DND-41 (cell line): ENCODE measurements around the gene OGFR.

ENCODE experiments used
- ATAC-seq: fragments of 200-7000 bp; cut with Tn5 transposase; 3 replicates; pipeline ENCODE4 v1.9.1; 2021; ENCODE audit warnings: low read depth; ENCODE audit not compliant: insufficient read depth
- DNase-seq: peaks from one replicate; pipeline ENCODE4 v3.0.0-alpha.2; 2020
- H2AFZ ChIP-seq: 2 replicates; pipeline ENCODE4 v1.6.0; 2012; ENCODE audit warnings: low read depth, low read length
- H3K27ac ChIP-seq: 2 replicates; pipeline ENCODE4 v1.5.1; 2012; ENCODE audit warnings: low read length, inconsistent platforms
- H3K27me3 ChIP-seq: fragments of 200-600 bp; sonication (generic); 2 replicates; pipeline ENCODE4 v1.6.0; 2012; ENCODE audit warnings: low read length, mild to moderate bottlenecking, inconsistent platforms; ENCODE audit not compliant: insufficient read depth, poor library complexity
- H3K36me3 ChIP-seq: 2 replicates; pipeline ENCODE4 v1.5.1; 2012; ENCODE audit warnings: low read length, inconsistent platforms; ENCODE audit not compliant: insufficient read depth
- H3K4me1 ChIP-seq: 2 replicates; pipeline ENCODE4 v1.5.1; 2012; ENCODE audit warnings: mild to moderate bottlenecking, low read length; ENCODE audit not compliant: insufficient read depth
- H3K4me2 ChIP-seq: 2 replicates; pipeline ENCODE4 v1.6.0; 2012; ENCODE audit warnings: mild to moderate bottlenecking, moderate library complexity, low read length, inconsistent platforms; ENCODE audit not compliant: insufficient read depth
- H3K4me3 ChIP-seq, 2 experiments: fragments of 200-600 bp in 1 of 2; shearing (Covaris generic) in 1 of 2; 2 replicates each; pipeline ENCODE4 v1.5.1; 2012 to 2016; ENCODE audit warnings: inconsistent platforms in 2 of 2, low read length in 2 of 2, mild to moderate bottlenecking in 2 of 2, low read depth in 1 of 2, moderate library complexity in 1 of 2
- H3K79me2 ChIP-seq: 2 replicates; pipeline ENCODE4 v1.6.0; 2012; ENCODE audit warnings: low read length, inconsistent platforms; ENCODE audit not compliant: insufficient read depth
- H3K9ac ChIP-seq: 2 replicates; pipeline ENCODE4 v1.6.0; 2012; ENCODE audit warnings: low read depth, mild to moderate bottlenecking, inconsistent platforms, low read length, moderate library complexity
- H3K9me3 ChIP-seq: 2 replicates; pipeline ENCODE4 v1.5.1; 2012; ENCODE audit warnings: low read length, moderate library complexity, mild to moderate bottlenecking, inconsistent platforms; ENCODE audit not compliant: insufficient read depth, severe bottlenecking
- H4K20me1 ChIP-seq: 2 replicates; pipeline ENCODE4 v1.6.0; 2012; ENCODE audit warnings: low read length; ENCODE audit not compliant: insufficient read depth
- CTCF ChIP-seq: IDR thresholded peaks from 2 replicates; pipeline ENCODE4 v1.5.1; 2012; ENCODE audit warnings: borderline replicate concordance, low read length, moderate library complexity, mild to moderate bottlenecking; ENCODE audit not compliant: poor library complexity, severe bottlenecking; ENCODE audit errors: extremely low read depth
- EZH2 ChIP-seq: IDR thresholded peaks from 3 replicates; pipeline ENCODE4 v1.6.1; 2012; ENCODE audit warnings: borderline replicate concordance, low read depth, mild to moderate bottlenecking, moderate library complexity, low read length, inconsistent platforms; ENCODE audit not compliant: severe bottlenecking

OGFR gene

GRCh38 chr20:62822788-62823651, 18.4 kb downstream of the OGFR start:
- no peaks in the 10 kb centered on the region for H3K36me3 ChIP-seq
- H3K9ac ChIP-seq: peak overlapping the region; percentile 14; the same call in 1 of the 2 replicates
- no peak for TF ChIP-seq EZH2
- peak; percentile 87 for TF ChIP-seq CTCF
- H3K4me3 ChIP-seq: no peak overlapping the region
- H4K20me1 ChIP-seq: peaks cover 20% of the 10 kb centered on the region
- peak; percentile 76 for DNase-seq
- no peaks in the 10 kb centered on the region for H3K9me3 ChIP-seq
- no peak overlapping the region for H2AFZ ChIP-seq
- no peaks in the 10 kb centered on the region for H3K79me2 ChIP-seq
- ATAC-seq: peak; percentile 72
- H3K4me1 ChIP-seq: peaks cover 15% of the 10 kb centered on the region
- no peaks in the 10 kb centered on the region for H3K27me3 ChIP-seq
- no peak overlapping the region for H3K4me2 ChIP-seq
- H3K27ac ChIP-seq: no peak overlapping the region

- no peak for DNase-seq
- Histone ChIP-seq H3K4me3 (no peak overlapping the region), H3K9me3 (no peaks in the 10 kb centered on the region), H3K4me2 (peak overlapping the region; percentile 64), H3K4me1 (peaks cover 15% of the 10 kb centered on the region), H3K27ac (no peak overlapping the region), H3K27me3 (no peaks in the 10 kb centered on the region), H4K20me1 (peaks cover 15% of the 10 kb centered on the region), H3K9ac (peak overlapping the region; percentile 14; the same call in 1 of the 2 replicates), H3K79me2 (no peaks in the 10 kb centered on the region), H3K36me3 (no peaks in the 10 kb centered on the region), H2AFZ (no peak overlapping the region)
- no peak for TF ChIP-seq CTCF
- TF ChIP-seq EZH2: no peak
- ATAC-seq: no peak
Observed at GRCh38 chr20:62823688-62824475, 19.2 kb downstream of the OGFR start.

GRCh38 chr20:62824476-62825332, 20.1 kb downstream of the OGFR start:
- Histone ChIP-seq H2AFZ (peak overlapping the region; percentile 57), H3K36me3 (no peaks in the 10 kb centered on the region)

More at GRCh38 chr20:62824476-62825332, 20.1 kb downstream of the OGFR start:
- Histone ChIP-seq H3K4me1 (peaks cover 15% of the 10 kb centered on the region), H3K79me2 (no peaks in the 10 kb centered on the region), H3K27ac (0 out of 2 replicates have a peak overlapping the region, but pooled peaks have one; percentile 20), H3K4me2 (peak overlapping the region; percentile 64), H3K4me3 (peak overlapping the region in 1 of 2 experiments; percentile 33; a peak in 2 of 4 replicates), H3K27me3 (no peaks in the 10 kb centered on the region), H4K20me1 (peaks cover 17% of the 10 kb centered on the region), H3K9ac (peak overlapping the region; percentile 38; the same call in 1 of the 2 replicates), H3K9me3 (no peaks in the 10 kb centered on the region)
- peak; percentile 81 for DNase-seq
- ATAC-seq: peak; percentile 84
- TF ChIP-seq EZH2 (no peak), CTCF (no peak)
